PC-9 (cell line): ENCODE results near the gene CRY2. TPM values are rescaled to one million over a fixed set of nuclear protein-coding genes. Genes with fewer than 3 reads are reported as not detected.

ENCODE experiments used
- BruUV-seq: library from RNA; stranded (reverse); fragments of 400-500 nt; replicated peaks from 2 replicates; lab custom pipeline; 2021; lab: Mats Ljungman, UMichigan
- CTCF ChIA-PET: fragments of 300-600 bp; sonication (Branson Sonifier 250); formaldehyde crosslinking; loops from one replicate; lab custom pipeline; 2022; ENCODE audit warnings: antibody characterized with exemption; lab: Charles Lee
- POLR2A ChIA-PET: fragments of 300-600 bp; sonication (Branson Sonifier 250); formaldehyde crosslinking; loops from one replicate; lab custom pipeline; 2022; ENCODE audit warnings: antibody characterized with exemption; ENCODE audit not compliant: unreplicated experiment; lab: Charles Lee
- DNase-seq, 2 experiments: peaks; one replicate each; pipeline versions ENCODE4 v3.0.0 to v3.0.0-alpha.2; 2015 to 2022; ENCODE audit warnings: mixed read lengths in 1 of 2
- H2AFZ ChIP-seq: fragments of 200-600 bp; sonication (generic); 2 replicates; pipeline ENCODE4 v1.8.1; 2017; ENCODE audit warnings: antibody characterized with exemption
- H3F3A ChIP-seq: fragments of 200-600 bp; sonication (generic); 2 replicates; pipeline ENCODE4 v1.8.1; 2017; ENCODE audit warnings: antibody characterized with exemption, mild to moderate bottlenecking, low read depth; ENCODE audit not compliant: insufficient read depth
- H3K27ac ChIP-seq: fragments of 200-600 bp; sonication (generic); 2 replicates; pipeline ENCODE4 v1.6.1; 2016; ENCODE audit warnings: mixed run types
- H3K27me3 ChIP-seq: fragments of 200-600 bp; sonication (generic); 2 replicates; pipeline ENCODE4 v1.6.1; 2016; ENCODE audit warnings: low read depth, mixed run types; ENCODE audit not compliant: insufficient read depth
- H3K36me3 ChIP-seq: fragments of 200-600 bp; sonication (generic); 2 replicates; pipeline ENCODE4 v1.6.1; 2016; ENCODE audit warnings: low read depth, mixed run types
- H3K4me1 ChIP-seq: fragments of 200-600 bp; sonication (generic); replicated peaks from 2 replicates; pipeline ENCODE4 v1.6.1; 2016; ENCODE audit warnings: mixed run types; ENCODE audit not compliant: insufficient read depth
- H3K4me2 ChIP-seq: fragments of 200-600 bp; sonication (generic); 2 replicates; pipeline ENCODE4 v1.6.1; 2017; ENCODE audit warnings: mixed run types
- H3K4me3 ChIP-seq: fragments of 200-600 bp; sonication (generic); 2 replicates; pipeline ENCODE4 v1.6.1; 2016; ENCODE audit warnings: mixed run types
- H3K79me2 ChIP-seq: fragments of 200-600 bp; sonication (generic); 2 replicates; pipeline ENCODE4 v1.6.1; 2017; ENCODE audit warnings: low read depth, mixed run types
- H3K9me2 ChIP-seq: fragments of 200-600 bp; sonication (generic); 2 replicates; pipeline ENCODE4 v1.8.1; 2017; ENCODE audit warnings: mild to moderate bottlenecking; ENCODE audit not compliant: insufficient read depth
- H3K9me3 ChIP-seq: fragments of 200-600 bp; sonication (generic); 2 replicates; pipeline ENCODE4 v1.8.1; 2016; ENCODE audit warnings: low read depth; ENCODE audit not compliant: insufficient read depth
- H4K20me1 ChIP-seq: fragments of 200-600 bp; sonication (generic); 2 replicates; pipeline ENCODE4 v1.8.1; 2017; ENCODE audit not compliant: insufficient read depth
- EZH2 ChIP-seq: fragments of 200-600 bp; sonication (generic); IDR thresholded peaks from 2 replicates; pipeline ENCODE4 v1.8.0; 2017; ENCODE audit warnings: antibody characterized with exemption, low read depth
- intact Hi-C: fragments of 100-400 bp; cut with micrococcal nuclease; formaldehyde crosslinking; loops from one replicate; pipeline ENCODE4 v1.10.0; 2022; ENCODE audit not compliant: unreplicated experiment
- total RNA-seq: library from RNA; stranded (reverse); gene quantifications from 2 replicates; pipeline ENCODE4 v1.2.3, GENCODE V29; 2021
- TF ChIP-seq, protein P1 (sequence below): fragments of 200-600 bp; sonication (generic); conservative IDR thresholded peaks from 2 replicates; pipeline ENCODE4 v1.6.1; 2017; ENCODE audit warnings: mixed run types, antibody characterized with exemption, mild to moderate bottlenecking, moderate library complexity

The CRY2 gene
- total RNA-seq, 1 experiment from 2014 or later = 17.5 TPM

DNA sequence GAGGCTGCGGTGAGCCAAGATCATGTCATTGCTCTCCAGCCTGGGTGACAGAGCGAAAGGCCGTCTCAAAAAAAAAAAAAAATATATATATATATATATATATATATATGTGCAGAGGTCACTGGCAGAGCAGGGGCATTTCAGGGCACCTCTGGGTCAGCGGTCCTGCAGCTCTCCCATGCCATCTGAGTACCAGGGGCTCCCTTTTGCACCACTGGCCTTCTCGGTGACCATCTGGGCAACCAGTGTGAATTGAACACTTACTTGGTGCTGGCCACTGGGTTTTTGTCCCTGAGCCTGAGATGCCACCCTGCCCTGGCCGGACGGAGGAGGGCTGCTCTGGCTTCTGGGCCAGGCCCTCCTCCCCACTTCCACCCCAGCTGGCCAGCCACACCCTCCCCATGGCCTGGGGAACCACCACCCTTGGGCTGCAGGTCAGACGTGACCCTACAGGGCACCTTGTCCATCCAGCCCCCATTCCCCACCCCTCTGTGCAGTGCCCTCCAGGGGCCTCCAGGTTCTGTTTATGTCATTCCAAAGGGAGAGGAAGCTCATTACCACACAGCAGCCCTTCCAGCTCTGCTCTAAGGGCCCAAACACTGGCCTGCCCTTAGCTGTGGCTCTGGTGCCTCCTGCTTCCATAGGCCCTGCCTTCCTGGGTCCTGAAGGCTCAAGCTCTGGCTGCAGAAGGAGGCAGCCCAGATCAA, 48.4 kb downstream of the CRY2 start:
- no peak overlapping the region for H3K4me3 ChIP-seq
- no peaks in the 10 kb centered on the region for H3K9me2 ChIP-seq
- no peak overlapping the region for H3K4me2 ChIP-seq
- H3K36me3 ChIP-seq = no peaks in the 10 kb centered on the region
- no peak for DNase-seq
- no peak overlapping the region for H2AFZ ChIP-seq
- no peaks in the 10 kb centered on the region for H3K79me2 ChIP-seq
- peaks cover 7% of the 10 kb centered on the region; the same call in 1 of the 2 replicates for H3F3A ChIP-seq
- BruUV-seq = no TSS peak
- no peak for TF ChIP-seq EZH2
- TF ChIP-seq, protein P1, sequence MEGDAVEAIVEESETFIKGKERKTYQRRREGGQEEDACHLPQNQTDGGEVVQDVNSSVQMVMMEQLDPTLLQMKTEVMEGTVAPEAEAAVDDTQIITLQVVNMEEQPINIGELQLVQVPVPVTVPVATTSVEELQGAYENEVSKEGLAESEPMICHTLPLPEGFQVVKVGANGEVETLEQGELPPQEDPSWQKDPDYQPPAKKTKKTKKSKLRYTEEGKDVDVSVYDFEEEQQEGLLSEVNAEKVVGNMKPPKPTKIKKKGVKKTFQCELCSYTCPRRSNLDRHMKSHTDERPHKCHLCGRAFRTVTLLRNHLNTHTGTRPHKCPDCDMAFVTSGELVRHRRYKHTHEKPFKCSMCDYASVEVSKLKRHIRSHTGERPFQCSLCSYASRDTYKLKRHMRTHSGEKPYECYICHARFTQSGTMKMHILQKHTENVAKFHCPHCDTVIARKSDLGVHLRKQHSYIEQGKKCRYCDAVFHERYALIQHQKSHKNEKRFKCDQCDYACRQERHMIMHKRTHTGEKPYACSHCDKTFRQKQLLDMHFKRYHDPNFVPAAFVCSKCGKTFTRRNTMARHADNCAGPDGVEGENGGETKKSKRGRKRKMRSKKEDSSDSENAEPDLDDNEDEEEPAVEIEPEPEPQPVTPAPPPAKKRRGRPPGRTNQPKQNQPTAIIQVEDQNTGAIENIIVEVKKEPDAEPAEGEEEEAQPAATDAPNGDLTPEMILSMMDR = no peak
- no peaks in the 10 kb centered on the region for H3K9me3 ChIP-seq
- ChIA-PET POLR2A (no interaction called here), CTCF (no interaction called here)
- peaks cover 12% of the 10 kb centered on the region for H3K4me1 ChIP-seq
- peaks cover 14% of the 10 kb centered on the region for H3K27me3 ChIP-seq
- no peak overlapping the region for H3K27ac ChIP-seq
- no peaks in the 10 kb centered on the region for H4K20me1 ChIP-seq
- intact Hi-C loops = no loop called here

DNA sequence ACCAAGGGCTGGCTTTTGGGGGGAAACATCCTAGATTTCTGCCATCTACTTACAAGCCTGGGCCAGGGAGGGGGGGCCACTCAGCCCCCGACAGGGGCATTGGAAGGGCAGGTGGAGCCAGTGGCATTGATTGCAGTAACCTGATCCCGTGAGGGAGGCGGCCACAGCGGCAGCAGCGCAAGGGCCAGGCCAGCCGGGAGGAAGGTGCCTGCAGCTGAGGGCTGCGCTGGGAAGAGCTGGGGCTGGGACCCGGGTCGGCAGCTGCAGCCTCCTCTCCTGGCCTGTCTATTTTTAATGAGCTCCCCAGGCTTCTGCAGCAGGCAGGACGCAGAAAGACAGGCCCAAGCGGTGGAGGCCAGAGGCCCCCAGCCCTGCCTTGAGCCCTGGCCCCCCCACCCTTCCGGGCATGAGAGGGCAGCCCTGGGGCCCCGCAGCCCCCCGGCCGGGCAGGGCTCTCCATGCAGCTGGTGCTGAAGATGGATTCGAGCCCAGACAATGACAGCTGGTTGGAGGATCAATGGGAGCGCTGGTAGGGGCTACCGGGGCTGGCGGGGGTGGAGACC, 49.2 kb downstream of the CRY2 start:
- H3K4me1 ChIP-seq = peaks cover 13% of the 10 kb centered on the region
- no peaks in the 10 kb centered on the region for H4K20me1 ChIP-seq
- H3K9me2 ChIP-seq = no peaks in the 10 kb centered on the region
- BruUV-seq = no TSS peak
- ChIA-PET POLR2A (no interaction called here), CTCF (no interaction called here)
- H3K4me3 ChIP-seq = no peak overlapping the region
- no peak overlapping the region for H3K4me2 ChIP-seq
- peak in 1 of 2 experiments; percentile 40 for DNase-seq
- TF ChIP-seq, protein P1 = no peak
- TF ChIP-seq EZH2 = no peak
- peaks cover 9% of the 10 kb centered on the region for H3K27me3 ChIP-seq
- H2AFZ ChIP-seq = no peak overlapping the region
- no peak overlapping the region for H3K27ac ChIP-seq
- H3K36me3 ChIP-seq = no peaks in the 10 kb centered on the region
- intact Hi-C loops = no loop called here
- H3K9me3 ChIP-seq = no peaks in the 10 kb centered on the region
- H3F3A ChIP-seq = peaks cover 7% of the 10 kb centered on the region; the same call in 1 of the 2 replicates
- no peaks in the 10 kb centered on the region for H3K79me2 ChIP-seq

DNA sequence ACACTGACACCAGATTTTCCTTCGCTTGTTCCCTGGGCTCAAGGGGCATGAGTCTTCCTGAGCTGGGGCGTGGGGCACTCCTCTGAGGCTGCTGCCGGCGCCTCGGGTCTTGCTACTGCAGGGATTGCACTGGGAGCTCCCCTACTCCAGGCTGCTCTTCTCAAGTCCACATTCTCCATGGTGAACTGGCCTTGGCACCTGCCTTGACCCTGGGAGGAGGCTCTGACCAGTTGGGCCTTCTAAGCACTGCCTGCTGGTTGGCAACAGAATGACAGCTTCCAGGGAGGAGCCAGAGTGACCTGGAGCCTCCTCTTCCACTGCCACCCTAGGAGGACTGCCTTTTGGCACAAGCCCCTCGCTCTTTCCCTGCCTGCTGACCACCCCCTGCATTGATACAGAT, 50.3 kb downstream of the CRY2 start:
- no peak overlapping the region for H3K4me3 ChIP-seq
- POLR2A ChIA-PET = interaction anchor here (0.5 kb wide), 1 partner anchor 21 kb away, joined by 3 read pairs; no protein-coding TSS in a partner anchor
- H3K4me1 ChIP-seq = peaks cover 13% of the 10 kb centered on the region
- H3K9me3 ChIP-seq = no peaks in the 10 kb centered on the region
- TF ChIP-seq, protein P1 = no peak; the same call in 1 of the 2 replicates
- no peak for TF ChIP-seq EZH2
- intact Hi-C loops = no loop called here
- H4K20me1 ChIP-seq = no peaks in the 10 kb centered on the region
- no peaks in the 10 kb centered on the region for H3K36me3 ChIP-seq
- H3F3A ChIP-seq = peaks cover 7% of the 10 kb centered on the region; the same call in 1 of the 2 replicates
- no peak for DNase-seq
- H3K9me2 ChIP-seq = no peaks in the 10 kb centered on the region
- H3K79me2 ChIP-seq = no peaks in the 10 kb centered on the region
- no peak overlapping the region for H3K27ac ChIP-seq
- no TSS peak for BruUV-seq
- no peak overlapping the region for H3K4me2 ChIP-seq
- CTCF ChIA-PET = no interaction called here
- H2AFZ ChIP-seq = no peak overlapping the region
- no peaks in the 10 kb centered on the region; the same call in 1 of the 2 replicates for H3K27me3 ChIP-seq
